ENCODE measurements around the gene SREBF2.

Gene SREBF2

GRCh38 chr22:41911001-41911611, 78.2 kb downstream of the SREBF2 start:
- Histone ChIP-seq H3K4me3 (ENCODE audit: low read length, poor library complexity, severe bottlenecking) (no peak overlapping the region), H3F3A (ENCODE audit: low read depth) (no peaks in the 10 kb centered on the region), H3K9me3 (ENCODE audit: insufficient read depth, low read depth, low read length) (no peaks in the 10 kb centered on the region), H3K79me2 (ENCODE audit: insufficient read depth, low read length) (no peaks in the 10 kb centered on the region), H4K20me1 (ENCODE audit: insufficient read depth, low read length, poor library complexity, severe bottlenecking) (no peaks in the 10 kb centered on the region), H3K4me1 (ENCODE audit: insufficient read depth, low read length, poor library complexity, severe bottlenecking) (peaks cover 19% of the 10 kb centered on the region), H3K9me2 (replicated peaks; ENCODE audit: low read depth, low read length) (no peaks in the 10 kb centered on the region), H2AFZ (ENCODE audit: low read length) (no peak overlapping the region), H3K27me3 (ENCODE audit: insufficient read depth, low read length, poor library complexity, severe bottlenecking) (no peaks in the 10 kb centered on the region), H3K4me2 (ENCODE audit: low read depth, low read length, poor library complexity, severe bottlenecking) (no peak overlapping the region), H3K36me3 (ENCODE audit: insufficient read depth, low read length) (peaks cover 9% of the 10 kb centered on the region; the same call in 1 of the 2 replicates), H3K9ac (ENCODE audit: low read depth, low read length, poor library complexity, severe bottlenecking) (no peak overlapping the region)
- TF ChIP-seq, protein P1, sequence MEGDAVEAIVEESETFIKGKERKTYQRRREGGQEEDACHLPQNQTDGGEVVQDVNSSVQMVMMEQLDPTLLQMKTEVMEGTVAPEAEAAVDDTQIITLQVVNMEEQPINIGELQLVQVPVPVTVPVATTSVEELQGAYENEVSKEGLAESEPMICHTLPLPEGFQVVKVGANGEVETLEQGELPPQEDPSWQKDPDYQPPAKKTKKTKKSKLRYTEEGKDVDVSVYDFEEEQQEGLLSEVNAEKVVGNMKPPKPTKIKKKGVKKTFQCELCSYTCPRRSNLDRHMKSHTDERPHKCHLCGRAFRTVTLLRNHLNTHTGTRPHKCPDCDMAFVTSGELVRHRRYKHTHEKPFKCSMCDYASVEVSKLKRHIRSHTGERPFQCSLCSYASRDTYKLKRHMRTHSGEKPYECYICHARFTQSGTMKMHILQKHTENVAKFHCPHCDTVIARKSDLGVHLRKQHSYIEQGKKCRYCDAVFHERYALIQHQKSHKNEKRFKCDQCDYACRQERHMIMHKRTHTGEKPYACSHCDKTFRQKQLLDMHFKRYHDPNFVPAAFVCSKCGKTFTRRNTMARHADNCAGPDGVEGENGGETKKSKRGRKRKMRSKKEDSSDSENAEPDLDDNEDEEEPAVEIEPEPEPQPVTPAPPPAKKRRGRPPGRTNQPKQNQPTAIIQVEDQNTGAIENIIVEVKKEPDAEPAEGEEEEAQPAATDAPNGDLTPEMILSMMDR (conservative IDR thresholded peaks at IDR 0.05; ENCODE audit: low read length): no peak
- TF ChIP-seq EZH2phosphoT487 (IDR thresholded peaks at IDR 0.05; ENCODE audit: borderline replicate concordance): no peak

DNA sequence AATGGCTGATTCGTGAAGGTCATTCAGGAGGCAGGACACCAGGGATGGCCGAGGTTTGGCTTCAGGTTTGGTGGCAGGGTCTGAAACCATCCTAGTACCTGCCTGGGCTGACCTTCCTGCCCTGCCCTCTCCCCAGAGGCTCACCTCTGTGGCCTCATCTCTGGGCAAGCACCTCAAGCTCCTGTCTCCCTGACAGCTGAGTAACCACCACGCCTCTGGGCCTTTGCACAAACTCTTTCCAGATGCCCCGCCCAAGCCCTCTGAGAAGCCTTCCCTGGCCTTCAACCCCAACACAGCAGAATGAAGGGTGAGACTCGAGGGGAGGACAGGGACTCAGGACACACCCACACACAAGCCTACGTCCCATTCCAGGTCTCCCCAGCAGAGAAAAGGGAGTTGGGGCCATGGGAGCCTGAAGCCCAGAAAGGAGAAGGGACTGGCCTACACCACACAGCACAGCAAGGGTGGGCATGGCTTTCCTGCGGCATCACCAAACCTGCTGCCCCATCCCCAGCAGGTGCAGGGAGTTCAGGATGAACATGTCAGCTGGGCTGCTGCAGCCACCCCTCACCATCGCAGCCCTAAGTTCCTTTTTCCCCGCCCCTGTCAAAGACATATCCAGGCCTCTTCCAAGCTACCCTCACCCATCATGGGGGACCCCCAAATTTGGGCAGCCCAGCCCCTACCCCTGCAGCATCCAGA, 79.6 kb downstream of the SREBF2 start:
- no peaks in the 10 kb centered on the region for H3K9me2 ChIP-seq (replicated peaks; ENCODE audit: low read depth, low read length)
- no peaks in the 10 kb centered on the region for H3K9me3 ChIP-seq (ENCODE audit: insufficient read depth, low read depth, low read length)
- no peaks in the 10 kb centered on the region for H3F3A ChIP-seq (ENCODE audit: low read depth)
- no peaks in the 10 kb centered on the region for H3K79me2 ChIP-seq (ENCODE audit: insufficient read depth, low read length)
- TF ChIP-seq EZH2phosphoT487 (IDR thresholded peaks at IDR 0.05; ENCODE audit: borderline replicate concordance): no peak
- TF ChIP-seq, protein P1 (conservative IDR thresholded peaks at IDR 0.05; ENCODE audit: low read length): no peak
- no peaks in the 10 kb centered on the region for H4K20me1 ChIP-seq (ENCODE audit: insufficient read depth, low read length, poor library complexity, severe bottlenecking)
- H3K9ac ChIP-seq (ENCODE audit: low read depth, low read length, poor library complexity, severe bottlenecking): no peak overlapping the region
- peaks cover 19% of the 10 kb centered on the region for H3K4me1 ChIP-seq (ENCODE audit: insufficient read depth, low read length, poor library complexity, severe bottlenecking)
- no peak overlapping the region for H3K4me2 ChIP-seq (ENCODE audit: low read depth, low read length, poor library complexity, severe bottlenecking)
- H2AFZ ChIP-seq (ENCODE audit: low read length): no peak overlapping the region
- H3K27me3 ChIP-seq (ENCODE audit: insufficient read depth, low read length, poor library complexity, severe bottlenecking): no peaks in the 10 kb centered on the region
- H3K36me3 ChIP-seq (ENCODE audit: insufficient read depth, low read length): no peaks in the 10 kb centered on the region; the same call in 1 of the 2 replicates
- H3K4me3 ChIP-seq (ENCODE audit: low read length, poor library complexity, severe bottlenecking): no peak overlapping the region

GRCh38 chr22:41913040-41913719, 80.3 kb downstream of the SREBF2 start:
- Histone ChIP-seq H3K36me3 (ENCODE audit: insufficient read depth, low read length) (no peaks in the 10 kb centered on the region), H2AFZ (ENCODE audit: low read length) (no peak overlapping the region), H3F3A (ENCODE audit: low read depth) (no peaks in the 10 kb centered on the region), H3K9ac (ENCODE audit: low read depth, low read length, poor library complexity, severe bottlenecking) (no peak overlapping the region), H3K9me2 (replicated peaks; ENCODE audit: low read depth, low read length) (no peaks in the 10 kb centered on the region), H3K4me1 (ENCODE audit: insufficient read depth, low read length, poor library complexity, severe bottlenecking) (peaks cover 14% of the 10 kb centered on the region), H4K20me1 (ENCODE audit: insufficient read depth, low read length, poor library complexity, severe bottlenecking) (no peaks in the 10 kb centered on the region), H3K4me2 (ENCODE audit: low read depth, low read length, poor library complexity, severe bottlenecking) (no peak overlapping the region), H3K9me3 (ENCODE audit: insufficient read depth, low read depth, low read length) (no peaks in the 10 kb centered on the region), H3K4me3 (ENCODE audit: low read length, poor library complexity, severe bottlenecking) (no peak overlapping the region), H3K27me3 (ENCODE audit: insufficient read depth, low read length, poor library complexity, severe bottlenecking) (no peaks in the 10 kb centered on the region), H3K79me2 (ENCODE audit: insufficient read depth, low read length) (no peaks in the 10 kb centered on the region)
- no peak for TF ChIP-seq EZH2phosphoT487 (IDR thresholded peaks at IDR 0.05; ENCODE audit: borderline replicate concordance)
- TF ChIP-seq, protein P1 (conservative IDR thresholded peaks at IDR 0.05; ENCODE audit: low read length): no peak

Measured in Loucy (cell line).